ENCODE data around the gene EDARADD. TPM values are rescaled to one million over a fixed set of nuclear protein-coding genes. Genes with fewer than 3 reads are reported as not detected.
A peak's percentile ranks its signal among the peaks of the same experiment; 100 is the strongest.

The EDARADD gene
- total RNA-seq, 1 experiment from 2014 or later = 0.15 TPM

DNA sequence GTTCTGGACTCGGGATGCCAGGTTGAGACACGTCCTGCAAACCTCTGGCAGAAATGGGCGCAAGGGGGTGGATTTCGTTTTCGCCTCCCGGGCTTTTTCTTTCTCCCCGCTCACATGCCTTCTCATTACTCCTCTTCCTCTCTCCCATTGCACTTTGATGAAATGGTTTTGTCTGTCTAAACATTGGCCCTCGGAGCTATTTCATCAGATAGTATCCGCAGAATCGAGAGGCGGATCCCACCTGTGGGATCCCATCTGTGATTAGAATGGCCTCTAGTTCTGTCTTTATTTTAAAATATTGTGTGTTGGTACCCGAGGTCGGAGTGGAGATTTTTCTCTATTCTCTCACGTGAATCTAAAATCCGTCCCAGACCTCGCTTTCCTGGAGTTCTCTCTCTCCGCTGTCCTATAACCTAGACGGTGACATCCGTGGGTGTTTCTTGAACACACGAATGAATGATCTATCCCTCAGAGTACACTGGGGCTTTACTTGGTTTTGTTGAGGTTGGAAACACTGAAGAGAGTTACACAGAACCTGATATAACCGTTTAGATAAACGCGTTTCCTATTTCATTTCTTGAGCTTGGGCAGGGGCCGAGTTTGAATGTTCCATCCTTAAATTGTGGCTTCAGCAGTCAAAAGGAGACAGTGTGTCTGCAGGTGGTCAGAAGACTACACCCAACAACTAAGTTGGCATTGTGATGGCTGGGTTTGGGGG is 2.0 kb downstream of the EDARADD start:
- Histone ChIP-seq H3K9me3 (ENCODE audit: low read depth, low read length, poor library complexity, severe bottlenecking) (no peaks in the 10 kb centered on the region), H3K36me3 (ENCODE audit: insufficient read depth, low read length, poor library complexity, severe bottlenecking) (no peaks in the 10 kb centered on the region), H3K27ac (ENCODE audit: low read depth, low read length, poor library complexity, severe bottlenecking) (no peak overlapping the region), H3K27me3 (replicated peaks; ENCODE audit: insufficient read depth, low read depth, low read length, poor library complexity) (peaks cover 8% of the 10 kb centered on the region), H3K4me3 (ENCODE audit: low read depth, low read length, poor library complexity, severe bottlenecking) (peak overlapping the region; percentile 55), H3K4me1 (ENCODE audit: insufficient read depth, low read length, poor library complexity, severe bottlenecking) (no peaks in the 10 kb centered on the region)
- ChIA-PET POLR2A (ENCODE audit: low non-redundant PET) (no interaction called here), CTCF (no interaction called here)
- TF ChIP-seq EZH2 (IDR thresholded peaks at IDR 0.05; ENCODE audit: borderline replicate concordance, low read depth, low read length, poor library complexity, severe bottlenecking) (no peak), CTCF (conservative IDR thresholded peaks at IDR 0.05; ENCODE audit: low read depth, low read length) (no peak)
- no peak for DNase-seq (ENCODE audit: low spot score)
- no TSS peak for BruUV-seq (replicated peaks)
- intact Hi-C loops (cut with micrococcal nuclease; ENCODE audit: unreplicated experiment) = no loop called here

DNA sequence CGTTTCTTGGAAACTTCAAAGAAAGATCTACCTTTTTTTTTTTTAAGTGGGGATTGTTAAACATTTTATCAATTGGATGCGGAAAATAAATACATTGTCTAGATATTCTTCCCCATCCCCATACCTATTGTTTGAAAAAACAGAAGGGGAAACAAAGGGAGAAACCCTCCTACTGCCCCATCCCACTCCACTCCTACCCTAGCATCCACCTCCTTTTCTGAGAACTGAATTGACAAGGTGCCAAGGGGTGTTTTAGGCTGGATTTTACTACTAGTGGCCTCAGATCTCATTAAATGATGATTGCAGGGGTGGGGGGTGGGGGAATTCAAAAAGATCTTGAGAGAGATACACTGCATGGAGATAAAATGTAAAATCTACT is 2.6 kb downstream of the EDARADD start:
- BruUV-seq (replicated peaks) = no TSS peak

DNA sequence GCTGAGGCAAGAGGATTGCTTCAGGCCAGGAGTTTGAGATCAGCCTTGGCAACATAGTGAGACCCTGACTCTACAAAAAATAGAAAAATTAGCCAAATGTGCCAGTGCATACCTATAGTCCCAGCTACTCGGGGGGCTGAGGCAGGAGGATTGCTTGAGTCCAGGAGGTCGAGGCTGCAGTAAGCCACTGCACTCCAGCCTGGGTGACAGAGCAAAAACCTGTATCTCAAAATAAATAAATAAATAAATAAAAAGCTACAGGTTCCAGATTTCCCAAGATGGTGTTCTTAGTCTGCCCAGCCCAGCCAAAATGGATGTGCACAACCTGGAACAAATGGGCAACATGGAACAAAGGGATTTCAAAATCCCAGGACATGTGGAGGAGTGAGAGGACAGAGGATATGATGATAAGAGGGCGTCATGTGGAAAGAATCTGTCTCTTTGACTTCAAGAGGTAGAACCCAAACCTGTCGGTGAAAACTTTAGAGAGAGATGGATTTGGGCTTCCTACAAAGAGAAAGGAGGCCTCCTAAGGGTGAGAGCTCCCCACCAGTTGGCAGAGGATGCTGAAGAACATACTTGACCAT is 3.2 kb downstream of the EDARADD start:
- Histone ChIP-seq H3K4me3 (ENCODE audit: low read depth, low read length, poor library complexity, severe bottlenecking) (no peak overlapping the region), H3K27me3 (replicated peaks; ENCODE audit: insufficient read depth, low read depth, low read length, poor library complexity) (peaks cover 8% of the 10 kb centered on the region), H3K36me3 (ENCODE audit: insufficient read depth, low read length, poor library complexity, severe bottlenecking) (no peaks in the 10 kb centered on the region), H3K4me1 (ENCODE audit: insufficient read depth, low read length, poor library complexity, severe bottlenecking) (no peaks in the 10 kb centered on the region), H3K27ac (ENCODE audit: low read depth, low read length, poor library complexity, severe bottlenecking) (no peak overlapping the region), H3K9me3 (ENCODE audit: low read depth, low read length, poor library complexity, severe bottlenecking) (no peaks in the 10 kb centered on the region)
- BruUV-seq (replicated peaks) = no TSS peak
- no peak for DNase-seq (ENCODE audit: low spot score)
- CTCF ChIA-PET = no interaction called here
- TF ChIP-seq CTCF (conservative IDR thresholded peaks at IDR 0.05; ENCODE audit: low read depth, low read length) = no peak
- no peak for TF ChIP-seq EZH2 (IDR thresholded peaks at IDR 0.05; ENCODE audit: borderline replicate concordance, low read depth, low read length, poor library complexity, severe bottlenecking)
- POLR2A ChIA-PET (ENCODE audit: low non-redundant PET) = no interaction called here
- intact Hi-C loops (cut with micrococcal nuclease; ENCODE audit: unreplicated experiment) = no loop called here

More for the DNA sequence above, 2.6 kb downstream of the EDARADD start:
- intact Hi-C loops (cut with micrococcal nuclease; ENCODE audit: unreplicated experiment) = no loop called here
- no peaks in the 10 kb centered on the region for H3K9me3 ChIP-seq (ENCODE audit: low read depth, low read length, poor library complexity, severe bottlenecking)
- H3K36me3 ChIP-seq (ENCODE audit: insufficient read depth, low read length, poor library complexity, severe bottlenecking) = no peaks in the 10 kb centered on the region
- H3K27ac ChIP-seq (ENCODE audit: low read depth, low read length, poor library complexity, severe bottlenecking) = no peak overlapping the region
- H3K27me3 ChIP-seq (replicated peaks; ENCODE audit: insufficient read depth, low read depth, low read length, poor library complexity) = peaks cover 8% of the 10 kb centered on the region
- H3K4me3 ChIP-seq (ENCODE audit: low read depth, low read length, poor library complexity, severe bottlenecking) = no peak overlapping the region
- ChIA-PET CTCF (no interaction called here), POLR2A (ENCODE audit: low non-redundant PET) (no interaction called here)
- no peaks in the 10 kb centered on the region for H3K4me1 ChIP-seq (ENCODE audit: insufficient read depth, low read length, poor library complexity, severe bottlenecking)
- DNase-seq (ENCODE audit: low spot score) = no peak
- TF ChIP-seq EZH2 (IDR thresholded peaks at IDR 0.05; ENCODE audit: borderline replicate concordance, low read depth, low read length, poor library complexity, severe bottlenecking) (no peak), CTCF (conservative IDR thresholded peaks at IDR 0.05; ENCODE audit: low read depth, low read length) (no peak)

All from A673 (cell line).